Measurements from ENCODE around the gene RABAC1. TPM values are rescaled to one million over a fixed set of nuclear protein-coding genes. Genes with fewer than 3 reads are reported as not detected.

Gene RABAC1
- total and polyA plus RNA-seq, 2 donors from 2014 or later: 146 to 333 TPM

- no peaks in the 10 kb centered on the region for H3K4me1 ChIP-seq (ENCODE audit: control insufficient read depth in 2 of 3, insufficient read depth in 2 of 3, low read depth in 1 of 3, low read length in 3 of 3)
- H3K4me3 ChIP-seq (ENCODE audit: low read length in 3 of 3): no peak overlapping the region
- FAIRE-seq: no peak
- H3K9ac ChIP-seq (ENCODE audit: low read length in 3 of 3): no peak overlapping the region
- no peak for DNase-seq
- no peaks in the 10 kb centered on the region for H3K27me3 ChIP-seq (ENCODE audit: control insufficient read depth, insufficient read depth, low read length)
- TF ChIP-seq CTCF (IDR thresholded peaks at IDR 0.05; ENCODE audit: borderline replicate concordance, extremely low read depth, insufficient read depth): no peak
- H3K9me3 ChIP-seq (ENCODE audit: control insufficient read depth in 2 of 3, insufficient read depth in 1 of 3, low read length in 3 of 3): no peaks in the 10 kb centered on the region
- no peaks in the 10 kb centered on the region for H3K36me3 ChIP-seq (ENCODE audit: control insufficient read depth in 2 of 3, insufficient read depth in 3 of 3, low read length in 3 of 3)
- intact Hi-C loops (cut with DNase I): no loop called here
- no peak overlapping the region for H3K27ac ChIP-seq (ENCODE audit: low read depth in 2 of 2, low read length in 2 of 2)
Measured at GRCh38 chr19:41977916-41978315, 18.8 kb upstream of the RABAC1 start.

- intact Hi-C loops (cut with DNase I): no loop called here
- TF ChIP-seq CTCF (IDR thresholded peaks at IDR 0.05; ENCODE audit: borderline replicate concordance, extremely low read depth, insufficient read depth): no peak
- Histone ChIP-seq H3K27ac (ENCODE audit: low read depth in 2 of 2, low read length in 2 of 2) (no peak overlapping the region), H3K4me1 (ENCODE audit: control insufficient read depth in 2 of 3, insufficient read depth in 2 of 3, low read depth in 1 of 3, low read length in 3 of 3) (no peaks in the 10 kb centered on the region), H3K27me3 (ENCODE audit: control insufficient read depth, insufficient read depth, low read length) (no peaks in the 10 kb centered on the region), H3K9ac (ENCODE audit: low read length in 3 of 3) (no peak overlapping the region), H3K4me3 (ENCODE audit: low read length in 3 of 3) (no peak overlapping the region), H3K36me3 (ENCODE audit: control insufficient read depth in 2 of 3, insufficient read depth in 3 of 3, low read length in 3 of 3) (no peaks in the 10 kb centered on the region), H3K9me3 (ENCODE audit: control insufficient read depth in 2 of 3, insufficient read depth in 1 of 3, low read length in 3 of 3) (no peaks in the 10 kb centered on the region)
- FAIRE-seq (no peak), DNase-seq (no peak)
Measured at GRCh38 chr19:41974652-41975051, 15.5 kb upstream of the RABAC1 start.

GRCh38 chr19:41971363-41971762 is 12.2 kb upstream of the RABAC1 start:
- DNase-seq (no peak), FAIRE-seq (no peak)
- TF ChIP-seq CTCF (IDR thresholded peaks at IDR 0.05; ENCODE audit: borderline replicate concordance, extremely low read depth, insufficient read depth): no peak
- Histone ChIP-seq H3K27me3 (ENCODE audit: control insufficient read depth, insufficient read depth, low read length) (no peaks in the 10 kb centered on the region), H3K4me3 (ENCODE audit: low read length in 3 of 3) (no peak overlapping the region), H3K36me3 (ENCODE audit: control insufficient read depth in 2 of 3, insufficient read depth in 3 of 3, low read length in 3 of 3) (no peaks in the 10 kb centered on the region), H3K9ac (ENCODE audit: low read length in 3 of 3) (no peak overlapping the region), H3K9me3 (ENCODE audit: control insufficient read depth in 2 of 3, insufficient read depth in 1 of 3, low read length in 3 of 3) (no peaks in the 10 kb centered on the region), H3K4me1 (ENCODE audit: control insufficient read depth in 2 of 3, insufficient read depth in 2 of 3, low read depth in 1 of 3, low read length in 3 of 3) (no peaks in the 10 kb centered on the region), H3K27ac (ENCODE audit: low read depth in 2 of 2, low read length in 2 of 2) (no peak overlapping the region)
- intact Hi-C loops (cut with DNase I): no loop called here

GRCh38 chr19:41969772-41970458 is 10.8 kb upstream of the RABAC1 start:
- Histone ChIP-seq H3K9ac (ENCODE audit: low read length in 3 of 3) (no peak overlapping the region), H3K4me3 (ENCODE audit: low read length in 3 of 3) (no peak overlapping the region), H3K27me3 (ENCODE audit: control insufficient read depth, insufficient read depth, low read length) (no peaks in the 10 kb centered on the region), H3K36me3 (ENCODE audit: control insufficient read depth in 2 of 3, insufficient read depth in 3 of 3, low read length in 3 of 3) (no peaks in the 10 kb centered on the region), H3K9me3 (ENCODE audit: control insufficient read depth in 2 of 3, insufficient read depth in 1 of 3, low read length in 3 of 3) (no peaks in the 10 kb centered on the region), H3K27ac (ENCODE audit: low read depth in 2 of 2, low read length in 2 of 2) (no peak overlapping the region), H3K4me1 (ENCODE audit: control insufficient read depth in 2 of 3, insufficient read depth in 2 of 3, low read depth in 1 of 3, low read length in 3 of 3) (no peaks in the 10 kb centered on the region)
- FAIRE-seq (no peak), DNase-seq (no peak)
- TF ChIP-seq CTCF (IDR thresholded peaks at IDR 0.05; ENCODE audit: borderline replicate concordance, extremely low read depth, insufficient read depth): no peak
- intact Hi-C loops (cut with DNase I): no loop called here

Measured in kidney (tissue), 14 donors.